Neural cell (in vitro differentiated cells): ENCODE measurements around the gene TNKS1BP1. TPM values are rescaled to one million over a fixed set of nuclear protein-coding genes. Genes with fewer than 3 reads are reported as not detected.
A peak's percentile ranks its signal among the peaks of the same experiment; 100 is the strongest.

Experiments used
- H2AFZ ChIP-seq: fragments of 200-600, 300-800 bp; sonication (generic), shearing (Covaris generic); 2 replicates; pipeline ENCODE4 v1.6.0; 2014; ENCODE audit warnings: low read depth, mild to moderate bottlenecking, antibody characterized with exemption, low read length, moderate library complexity
- H3F3A ChIP-seq: fragments of 200-600 bp; shearing (Covaris generic); 2 replicates; pipeline ENCODE4 v1.6.1; 2016; ENCODE audit warnings: mild to moderate bottlenecking, moderate library complexity, mixed read lengths, antibody characterized with exemption, low read length; ENCODE audit not compliant: insufficient read depth, poor library complexity, severe bottlenecking
- H3K27ac ChIP-seq: fragments of 200-600, 300-800 bp; sonication (generic), shearing (Covaris generic); 2 replicates; pipeline ENCODE4 v1.5.1; 2014; ENCODE audit warnings: mild to moderate bottlenecking, low read length, moderate library complexity
- H3K27me3 ChIP-seq: fragments of 300-800, 200-600 bp; sonication (generic), shearing (Covaris generic); 2 replicates; pipeline ENCODE4 v1.6.0; 2014; ENCODE audit warnings: mild to moderate bottlenecking, low read depth, low read length, moderate library complexity; ENCODE audit not compliant: insufficient read depth
- H3K36me3 ChIP-seq: fragments of 300-800, 200-600 bp; sonication (generic), shearing (Covaris generic); 2 replicates; pipeline ENCODE4 v1.5.1; 2014; ENCODE audit warnings: mild to moderate bottlenecking, antibody characterized with exemption, low read length, moderate library complexity; ENCODE audit not compliant: insufficient read depth
- H3K4me2 ChIP-seq: fragments of 300-800, 200-600 bp; sonication (generic), shearing (Covaris generic); 2 replicates; pipeline ENCODE4 v1.6.0; 2014; ENCODE audit warnings: mild to moderate bottlenecking, low read length
- H3K4me3 ChIP-seq: fragments of 300-800, 200-600 bp; sonication (generic), shearing (Covaris generic); 2 replicates; pipeline ENCODE4 v1.5.1; 2014; ENCODE audit warnings: mild to moderate bottlenecking, low read length, moderate library complexity
- H3K79me2 ChIP-seq: fragments of 200-600 bp; shearing (Covaris generic); replicated peaks from 2 replicates; pipeline ENCODE4 v1.6.0; 2014; ENCODE audit warnings: mild to moderate bottlenecking, low read length, moderate library complexity; ENCODE audit not compliant: insufficient read depth
- H3K9ac ChIP-seq: fragments of 300-800, 200-600 bp; sonication (generic), shearing (Covaris generic); 2 replicates; pipeline ENCODE4 v1.6.1; 2016; ENCODE audit warnings: mild to moderate bottlenecking, low read length, mixed read lengths
- H3K9me2 ChIP-seq: fragments of 200-600 bp; shearing (Covaris generic); 2 replicates; pipeline ENCODE4 v1.6.1; 2016; ENCODE audit warnings: mild to moderate bottlenecking, low read length, mixed read lengths; ENCODE audit not compliant: insufficient read depth
- H3K9me3 ChIP-seq: fragments of 200-600, 300-800 bp; sonication (generic), shearing (Covaris generic); 2 replicates; pipeline ENCODE4 v1.6.1; 2016; ENCODE audit warnings: mild to moderate bottlenecking, mixed run types, low read length, moderate library complexity, mixed read lengths
- H4K20me1 ChIP-seq: fragments of 200-600 bp; shearing (Covaris generic); 2 replicates; pipeline ENCODE4 v1.6.1; 2016; ENCODE audit warnings: mild to moderate bottlenecking, mixed run types; ENCODE audit not compliant: insufficient read depth
- EP300 ChIP-seq: fragments of 450-650 bp; conservative IDR thresholded peaks from 2 replicates; pipeline ENCODE4 v1.6.1; 2014; ENCODE audit warnings: antibody characterized with exemption, mild to moderate bottlenecking, moderate library complexity; ENCODE audit not compliant: poor library complexity, severe bottlenecking
- EZH2 ChIP-seq: fragments of 200-600, 300-800 bp; shearing (Covaris generic), sonication (generic); IDR thresholded peaks from 2 replicates; pipeline ENCODE4 v1.6.1; 2014; ENCODE audit warnings: antibody characterized with exemption, low read length, borderline replicate concordance, mild to moderate bottlenecking; ENCODE audit not compliant: insufficient read depth, poor library complexity, severe bottlenecking
- MXI1 ChIP-seq: fragments of 450-650 bp; conservative IDR thresholded peaks from 2 replicates; pipeline ENCODE4 v1.6.1; 2014; ENCODE audit warnings: antibody characterized with exemption, mild to moderate bottlenecking; ENCODE audit not compliant: poor library complexity, severe bottlenecking
- POLR2AphosphoS5 ChIP-seq: IDR thresholded peaks from 2 replicates; pipeline ENCODE4 v1.6.1; 2012
- RAD21 ChIP-seq: fragments of 450-650 bp; conservative IDR thresholded peaks from 2 replicates; pipeline ENCODE4 v1.6.1; 2014; ENCODE audit warnings: antibody characterized with exemption, mild to moderate bottlenecking, moderate library complexity
- SMC3 ChIP-seq: fragments of 450-650 bp; conservative IDR thresholded peaks from 2 replicates; pipeline ENCODE4 v1.6.1; 2014; ENCODE audit warnings: antibody characterized with exemption, mild to moderate bottlenecking, moderate library complexity; ENCODE audit not compliant: poor library complexity
- TAF1 ChIP-seq: IDR thresholded peaks from 2 replicates; pipeline ENCODE4 v1.6.1; 2012; ENCODE audit warnings: low read depth
- polyA plus RNA-seq: library from polyadenylated mRNA; depleted of rRNA; stranded (reverse); fragments of >200 nt; gene quantifications from 2 replicates; pipeline ENCODE4 v1.2.3, GENCODE V29; 2014
- TF ChIP-seq, protein P1 (sequence below): IDR thresholded peaks from 2 replicates; pipeline ENCODE4 v1.6.1; 2012; ENCODE audit warnings: borderline replicate concordance
- TF ChIP-seq, protein P2 (sequence below): fragments of 450-650 bp; IDR thresholded peaks from 2 replicates; pipeline ENCODE4 v1.5.1; 2014; ENCODE audit warnings: antibody characterized with exemption, mild to moderate bottlenecking, moderate library complexity; ENCODE audit not compliant: poor library complexity, severe bottlenecking

The TNKS1BP1 gene
- polyA plus RNA-seq, 1 donor from 2014 or later: 8.9 TPM

DNA sequence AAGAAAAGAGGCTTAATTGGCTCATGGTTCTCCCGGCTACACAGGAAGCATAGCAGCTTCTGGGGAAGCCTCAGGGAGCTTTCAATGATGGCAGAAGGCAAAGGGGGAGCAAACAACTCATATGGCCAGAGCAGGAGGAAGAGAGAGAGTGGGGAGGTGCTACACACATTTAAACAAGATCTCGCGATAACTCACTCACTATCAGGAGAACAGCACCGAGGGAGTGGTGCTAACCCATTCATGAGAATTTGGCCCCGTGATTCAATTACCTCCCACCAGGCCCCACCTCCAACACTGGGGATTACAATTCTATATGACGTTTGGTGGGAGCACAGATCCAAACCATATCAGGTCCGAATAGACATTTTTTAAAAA lies 46.0 kb downstream of the TNKS1BP1 start:
- Histone ChIP-seq H3K4me2 (no peak overlapping the region), H3K79me2 (no peaks in the 10 kb centered on the region), H2AFZ (no peak overlapping the region), H3K9me3 (no peaks in the 10 kb centered on the region), H4K20me1 (no peaks in the 10 kb centered on the region), H3K4me3 (no peak overlapping the region), H3K27ac (no peak overlapping the region), H3K36me3 (no peaks in the 10 kb centered on the region), H3F3A (no peaks in the 10 kb centered on the region), H3K9me2 (no peaks in the 10 kb centered on the region), H3K9ac (no peak overlapping the region), H3K27me3 (no peaks in the 10 kb centered on the region)
- TF ChIP-seq EP300 (no peak), RAD21 (no peak), MXI1 (no peak), EZH2 (no peak)
- TF ChIP-seq, protein P1, sequence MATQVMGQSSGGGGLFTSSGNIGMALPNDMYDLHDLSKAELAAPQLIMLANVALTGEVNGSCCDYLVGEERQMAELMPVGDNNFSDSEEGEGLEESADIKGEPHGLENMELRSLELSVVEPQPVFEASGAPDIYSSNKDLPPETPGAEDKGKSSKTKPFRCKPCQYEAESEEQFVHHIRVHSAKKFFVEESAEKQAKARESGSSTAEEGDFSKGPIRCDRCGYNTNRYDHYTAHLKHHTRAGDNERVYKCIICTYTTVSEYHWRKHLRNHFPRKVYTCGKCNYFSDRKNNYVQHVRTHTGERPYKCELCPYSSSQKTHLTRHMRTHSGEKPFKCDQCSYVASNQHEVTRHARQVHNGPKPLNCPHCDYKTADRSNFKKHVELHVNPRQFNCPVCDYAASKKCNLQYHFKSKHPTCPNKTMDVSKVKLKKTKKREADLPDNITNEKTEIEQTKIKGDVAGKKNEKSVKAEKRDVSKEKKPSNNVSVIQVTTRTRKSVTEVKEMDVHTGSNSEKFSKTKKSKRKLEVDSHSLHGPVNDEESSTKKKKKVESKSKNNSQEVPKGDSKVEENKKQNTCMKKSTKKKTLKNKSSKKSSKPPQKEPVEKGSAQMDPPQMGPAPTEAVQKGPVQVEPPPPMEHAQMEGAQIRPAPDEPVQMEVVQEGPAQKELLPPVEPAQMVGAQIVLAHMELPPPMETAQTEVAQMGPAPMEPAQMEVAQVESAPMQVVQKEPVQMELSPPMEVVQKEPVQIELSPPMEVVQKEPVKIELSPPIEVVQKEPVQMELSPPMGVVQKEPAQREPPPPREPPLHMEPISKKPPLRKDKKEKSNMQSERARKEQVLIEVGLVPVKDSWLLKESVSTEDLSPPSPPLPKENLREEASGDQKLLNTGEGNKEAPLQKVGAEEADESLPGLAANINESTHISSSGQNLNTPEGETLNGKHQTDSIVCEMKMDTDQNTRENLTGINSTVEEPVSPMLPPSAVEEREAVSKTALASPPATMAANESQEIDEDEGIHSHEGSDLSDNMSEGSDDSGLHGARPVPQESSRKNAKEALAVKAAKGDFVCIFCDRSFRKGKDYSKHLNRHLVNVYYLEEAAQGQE: no peak

DNA sequence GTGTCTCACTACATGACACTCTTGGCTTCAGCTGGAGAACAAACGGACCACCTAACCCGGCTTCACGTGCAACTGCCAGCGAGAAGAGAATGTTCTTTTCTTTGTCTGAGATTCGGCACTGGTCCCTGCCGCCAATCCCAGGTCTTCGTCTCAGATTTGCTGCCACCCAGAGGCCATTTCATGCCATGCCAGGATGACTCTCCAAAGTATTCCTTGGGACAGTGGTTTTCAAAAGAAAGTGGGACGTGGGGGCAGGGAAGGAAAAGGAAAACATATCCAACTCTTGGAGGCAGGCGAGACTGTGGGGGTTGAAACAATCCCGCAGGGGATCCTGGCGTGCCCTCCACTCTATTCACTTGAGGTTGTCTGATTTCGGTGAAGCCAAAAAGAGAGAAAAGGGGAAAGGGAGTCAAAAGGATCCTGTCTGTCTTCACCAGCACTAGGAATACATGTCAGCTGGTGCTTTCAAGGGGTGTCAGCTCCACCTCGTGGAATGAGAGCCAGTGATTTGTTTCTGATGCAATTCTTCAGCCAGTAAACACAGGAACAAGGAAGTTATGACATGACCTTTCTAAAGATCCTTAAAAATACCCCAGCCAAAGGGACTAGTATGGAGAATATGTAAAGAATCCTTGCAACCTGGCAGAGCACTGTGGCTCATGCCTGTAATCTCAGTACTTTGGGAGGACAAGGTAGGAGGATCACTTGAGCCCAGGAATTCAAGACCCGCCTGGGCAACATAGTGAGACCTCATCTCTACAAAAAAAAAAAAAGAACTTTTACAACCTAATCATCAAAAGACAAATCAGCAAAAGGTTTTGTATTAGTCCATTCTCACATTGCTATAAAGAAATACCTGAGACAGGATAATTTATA lies 46.7 kb downstream of the TNKS1BP1 start:
- TF ChIP-seq POLR2AphosphoS5: peak; percentile 17
- TF ChIP-seq, protein P1: no peak
- no peak for TF ChIP-seq EP300
- TF ChIP-seq, protein P2, sequence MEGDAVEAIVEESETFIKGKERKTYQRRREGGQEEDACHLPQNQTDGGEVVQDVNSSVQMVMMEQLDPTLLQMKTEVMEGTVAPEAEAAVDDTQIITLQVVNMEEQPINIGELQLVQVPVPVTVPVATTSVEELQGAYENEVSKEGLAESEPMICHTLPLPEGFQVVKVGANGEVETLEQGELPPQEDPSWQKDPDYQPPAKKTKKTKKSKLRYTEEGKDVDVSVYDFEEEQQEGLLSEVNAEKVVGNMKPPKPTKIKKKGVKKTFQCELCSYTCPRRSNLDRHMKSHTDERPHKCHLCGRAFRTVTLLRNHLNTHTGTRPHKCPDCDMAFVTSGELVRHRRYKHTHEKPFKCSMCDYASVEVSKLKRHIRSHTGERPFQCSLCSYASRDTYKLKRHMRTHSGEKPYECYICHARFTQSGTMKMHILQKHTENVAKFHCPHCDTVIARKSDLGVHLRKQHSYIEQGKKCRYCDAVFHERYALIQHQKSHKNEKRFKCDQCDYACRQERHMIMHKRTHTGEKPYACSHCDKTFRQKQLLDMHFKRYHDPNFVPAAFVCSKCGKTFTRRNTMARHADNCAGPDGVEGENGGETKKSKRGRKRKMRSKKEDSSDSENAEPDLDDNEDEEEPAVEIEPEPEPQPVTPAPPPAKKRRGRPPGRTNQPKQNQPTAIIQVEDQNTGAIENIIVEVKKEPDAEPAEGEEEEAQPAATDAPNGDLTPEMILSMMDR: peak; percentile 84
- TF ChIP-seq EZH2: no peak
- TF ChIP-seq SMC3: peak; percentile 76
- TF ChIP-seq TAF1: no peak
- TF ChIP-seq RAD21: peak; percentile 67
- TF ChIP-seq MXI1: no peak
- no peak overlapping the region for H3K4me3 ChIP-seq
- no peaks in the 10 kb centered on the region for H3K79me2 ChIP-seq
- H3K27ac ChIP-seq: no peak overlapping the region
- no peaks in the 10 kb centered on the region for H3K9me2 ChIP-seq
- H3F3A ChIP-seq: no peaks in the 10 kb centered on the region
- no peaks in the 10 kb centered on the region for H3K36me3 ChIP-seq
- H3K4me2 ChIP-seq: no peak overlapping the region
- H3K9ac ChIP-seq: peak overlapping the region; percentile 3
- H3K9me3 ChIP-seq: no peaks in the 10 kb centered on the region
- peak overlapping the region; percentile 51 for H2AFZ ChIP-seq
- H3K27me3 ChIP-seq: no peaks in the 10 kb centered on the region
- H4K20me1 ChIP-seq: no peaks in the 10 kb centered on the region
